Breast epithelium (tissue), 4 donors: ENCODE results near the gene PPP2R2B. TPM values are rescaled to one million over a fixed set of nuclear protein-coding genes. Genes with fewer than 3 reads are reported as not detected.

ENCODE experiments used
- DNase-seq, 2 donors: peaks; one replicate each; pipeline ENCODE4 v3.0.0-alpha.2; 2019; ENCODE audit warnings: low spot score in 2 of 2
- H3K27ac ChIP-seq, 2 donors: fragments of 200-600 bp; sonication (generic) in 1 of 2; one replicate each; pipeline ENCODE4 v1.5.1; 2016 to 2019; ENCODE audit warnings: mild to moderate bottlenecking in 1 of 2
- H3K27me3 ChIP-seq, 2 donors: fragments of 200-600 bp; sonication (generic) in 1 of 2; one replicate each; pipeline versions ENCODE4 v1.5.1 to v1.6.0; 2017 to 2019; ENCODE audit warnings: control low read depth in 1 of 2, mild to moderate bottlenecking in 1 of 2
- H3K36me3 ChIP-seq: fragments of 200-600 bp; one replicate; pipeline ENCODE4 v1.5.1; 2019
- H3K4me1 ChIP-seq, 2 donors: fragments of 200-600 bp; sonication (generic); one replicate each; pipeline ENCODE4 v1.5.1; 2016 to 2019; ENCODE audit warnings: control low read depth in 1 of 2
- H3K4me3 ChIP-seq, 3 donors: fragments of 200-600 bp; sonication (generic); 1 replicate in 2 of 3; 2 replicates in 1 of 3; pipeline ENCODE4 v1.5.1; 2016 to 2019; ENCODE audit warnings: mild to moderate bottlenecking in 3 of 3, moderate library complexity in 2 of 3
- H3K9me3 ChIP-seq, 2 donors: fragments of 200-600 bp; sonication (generic) in 1 of 2; one replicate each; pipeline ENCODE4 v1.5.1; 2016 to 2019; ENCODE audit warnings: control low read depth in 1 of 2
- POLR2A ChIP-seq: fragments of 450-650 bp; IDR thresholded peaks from one replicate; pipeline ENCODE4 v1.6.1; 2016; ENCODE audit warnings: antibody characterized with exemption, mild to moderate bottlenecking, moderate library complexity
- POLR2AphosphoS5 ChIP-seq, 3 donors: sonication (generic); formaldehyde crosslinking; IDR thresholded peaks; one replicate each; pipeline ENCODE4 v1.6.1; 2017; ENCODE audit warnings: antibody characterized with exemption in 3 of 3
- intact Hi-C: fragments of 100-400 bp; cut with DNase I; formaldehyde crosslinking; loops from one replicate; pipeline ENCODE4 v1.15.1; 2023; ENCODE audit warnings: low total_unique reads
- total RNA-seq, 3 donors: library from RNA; depleted of rRNA; stranded (reverse); fragments of >200 nt; gene quantifications; one replicate each; pipeline ENCODE4 v1.1.0, GENCODE V29; 2016
- TF ChIP-seq, protein P1 (sequence below), 3 donors: fragments of 450-650 bp; IDR thresholded peaks; one replicate each; pipeline ENCODE4 v1.5.1; 2016 to 2017; ENCODE audit warnings: antibody characterized with exemption in 3 of 3, mild to moderate bottlenecking in 3 of 3, moderate library complexity in 3 of 3

PPP2R2B gene
- total RNA-seq, 3 donors from 2014 or later = 0.33 to 1.8 (median 1.6) TPM

DNA sequence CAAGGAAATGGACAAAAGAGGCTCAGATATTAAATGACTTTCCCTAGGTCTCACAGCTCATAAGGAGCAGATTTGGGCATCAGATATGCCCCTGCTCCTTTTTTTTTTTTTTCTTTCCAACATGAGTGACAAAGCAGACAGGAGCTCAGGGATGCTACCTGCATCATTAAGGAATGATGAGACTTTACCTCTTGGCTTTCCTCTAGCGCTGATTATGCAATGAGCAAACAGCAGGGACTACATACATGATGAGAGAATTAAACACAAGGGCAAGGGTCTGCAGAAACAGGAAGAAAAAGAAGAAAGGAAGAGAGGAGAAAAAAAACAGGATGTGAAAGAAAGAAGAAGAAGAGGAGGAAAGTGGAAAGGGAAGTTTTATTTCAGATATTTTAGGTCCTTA is 179.9 kb downstream of the PPP2R2B start:
- intact Hi-C loops = no loop called here
- Histone ChIP-seq H3K36me3 (no peaks in the 10 kb centered on the region), H3K27ac (no peak overlapping the region), H3K27me3 (no peaks in the 10 kb centered on the region), H3K4me3 (no peak overlapping the region), H3K9me3 (no peaks in the 10 kb centered on the region), H3K4me1 (no peaks in the 10 kb centered on the region)
- no peak for DNase-seq
- TF ChIP-seq, protein P1, sequence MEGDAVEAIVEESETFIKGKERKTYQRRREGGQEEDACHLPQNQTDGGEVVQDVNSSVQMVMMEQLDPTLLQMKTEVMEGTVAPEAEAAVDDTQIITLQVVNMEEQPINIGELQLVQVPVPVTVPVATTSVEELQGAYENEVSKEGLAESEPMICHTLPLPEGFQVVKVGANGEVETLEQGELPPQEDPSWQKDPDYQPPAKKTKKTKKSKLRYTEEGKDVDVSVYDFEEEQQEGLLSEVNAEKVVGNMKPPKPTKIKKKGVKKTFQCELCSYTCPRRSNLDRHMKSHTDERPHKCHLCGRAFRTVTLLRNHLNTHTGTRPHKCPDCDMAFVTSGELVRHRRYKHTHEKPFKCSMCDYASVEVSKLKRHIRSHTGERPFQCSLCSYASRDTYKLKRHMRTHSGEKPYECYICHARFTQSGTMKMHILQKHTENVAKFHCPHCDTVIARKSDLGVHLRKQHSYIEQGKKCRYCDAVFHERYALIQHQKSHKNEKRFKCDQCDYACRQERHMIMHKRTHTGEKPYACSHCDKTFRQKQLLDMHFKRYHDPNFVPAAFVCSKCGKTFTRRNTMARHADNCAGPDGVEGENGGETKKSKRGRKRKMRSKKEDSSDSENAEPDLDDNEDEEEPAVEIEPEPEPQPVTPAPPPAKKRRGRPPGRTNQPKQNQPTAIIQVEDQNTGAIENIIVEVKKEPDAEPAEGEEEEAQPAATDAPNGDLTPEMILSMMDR (IDR thresholded peaks at IDR 0.05) = no peak

DNA sequence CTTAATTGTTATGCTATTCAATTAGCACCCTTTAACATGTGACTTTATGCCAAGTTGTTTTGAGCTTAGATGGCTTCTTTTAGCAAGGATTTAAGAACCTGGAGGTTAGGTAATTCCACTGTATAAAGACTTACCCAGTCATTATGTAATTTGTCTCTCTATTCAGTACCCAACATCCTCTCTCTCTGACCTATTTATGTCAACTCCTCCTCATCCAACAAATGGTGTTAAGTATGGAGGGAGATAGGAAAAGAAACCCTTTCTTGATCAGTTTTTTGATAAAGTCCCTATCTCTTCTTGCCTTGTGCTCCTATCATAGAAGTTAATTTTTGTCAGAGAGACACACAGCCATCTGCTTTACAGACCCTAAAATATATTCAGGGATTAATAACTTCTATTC is 181.3 kb downstream of the PPP2R2B start:
- no peaks in the 10 kb centered on the region for H3K4me1 ChIP-seq
- H3K9me3 ChIP-seq = no peaks in the 10 kb centered on the region
- no peak overlapping the region for H3K4me3 ChIP-seq
- H3K36me3 ChIP-seq = no peaks in the 10 kb centered on the region
- TF ChIP-seq, protein P1 (IDR thresholded peaks at IDR 0.05) = no peak
- no peak for TF ChIP-seq POLR2A
- no peak for TF ChIP-seq POLR2AphosphoS5 (IDR thresholded peaks at IDR 0.05)
- no peaks in the 10 kb centered on the region for H3K27me3 ChIP-seq
- DNase-seq = no peak
- intact Hi-C loops = no loop called here
- no peak overlapping the region for H3K27ac ChIP-seq

DNA sequence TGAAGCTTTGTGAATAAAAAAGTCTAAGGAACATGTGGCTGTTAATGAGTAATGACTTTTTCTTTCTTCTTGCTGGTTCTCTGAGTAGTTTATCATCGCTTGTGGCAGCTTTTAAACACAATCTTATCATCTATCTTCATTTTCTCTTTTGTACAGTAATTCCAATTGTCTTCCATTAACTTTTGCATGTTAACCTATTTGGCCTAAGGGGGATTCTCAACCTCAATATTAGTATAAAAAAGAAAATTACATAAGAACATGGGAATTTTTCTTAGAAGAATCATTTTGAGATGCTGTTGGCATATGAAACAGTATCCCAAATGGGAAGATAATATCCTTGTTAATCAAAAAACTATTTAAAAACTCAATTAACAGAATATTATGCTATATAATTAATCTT is 182.9 kb downstream of the PPP2R2B start:
- DNase-seq = no peak
- Histone ChIP-seq H3K36me3 (no peaks in the 10 kb centered on the region), H3K4me3 (no peak overlapping the region), H3K27ac (no peak overlapping the region), H3K4me1 (no peaks in the 10 kb centered on the region), H3K9me3 (no peaks in the 10 kb centered on the region), H3K27me3 (no peaks in the 10 kb centered on the region)
- TF ChIP-seq, protein P1 (IDR thresholded peaks at IDR 0.05) = no peak
- no peak for TF ChIP-seq POLR2AphosphoS5 (IDR thresholded peaks at IDR 0.05)
- intact Hi-C loops = no loop called here

DNA sequence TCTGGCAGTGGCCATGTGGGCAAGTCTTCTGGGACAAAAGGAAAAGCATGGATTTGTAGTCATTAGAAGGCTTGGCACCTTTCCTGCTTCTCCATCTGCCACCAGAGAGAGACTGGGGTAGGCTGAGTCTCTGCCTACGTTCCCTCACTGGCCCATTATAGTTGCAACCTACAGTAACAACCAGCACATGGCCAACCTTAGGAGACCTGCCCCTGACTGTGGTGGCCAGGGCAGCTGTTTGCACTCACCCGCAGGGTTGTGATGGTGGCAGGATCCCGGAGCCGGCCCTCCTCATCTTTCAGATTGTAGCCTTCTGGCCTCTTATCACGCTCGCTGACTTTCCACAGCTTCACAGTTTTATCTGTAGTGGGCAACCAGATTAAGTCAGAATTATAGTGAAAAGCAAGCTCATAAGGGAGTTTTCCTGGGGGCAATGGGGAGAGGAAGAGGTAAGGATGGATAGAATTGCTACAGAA is 187.6 kb downstream of the PPP2R2B start:
- intact Hi-C loops = no loop called here
- H3K4me1 ChIP-seq = no peaks in the 10 kb centered on the region
- H3K4me3 ChIP-seq = no peak overlapping the region
- no peaks in the 10 kb centered on the region for H3K9me3 ChIP-seq
- no peaks in the 10 kb centered on the region for H3K36me3 ChIP-seq
- no peak overlapping the region for H3K27ac ChIP-seq
- H3K27me3 ChIP-seq = no peaks in the 10 kb centered on the region
- no peak for DNase-seq
- TF ChIP-seq POLR2A = no peak
- TF ChIP-seq, protein P1 (IDR thresholded peaks at IDR 0.05) = no peak
- TF ChIP-seq POLR2AphosphoS5 (IDR thresholded peaks at IDR 0.05) = no peak

DNA sequence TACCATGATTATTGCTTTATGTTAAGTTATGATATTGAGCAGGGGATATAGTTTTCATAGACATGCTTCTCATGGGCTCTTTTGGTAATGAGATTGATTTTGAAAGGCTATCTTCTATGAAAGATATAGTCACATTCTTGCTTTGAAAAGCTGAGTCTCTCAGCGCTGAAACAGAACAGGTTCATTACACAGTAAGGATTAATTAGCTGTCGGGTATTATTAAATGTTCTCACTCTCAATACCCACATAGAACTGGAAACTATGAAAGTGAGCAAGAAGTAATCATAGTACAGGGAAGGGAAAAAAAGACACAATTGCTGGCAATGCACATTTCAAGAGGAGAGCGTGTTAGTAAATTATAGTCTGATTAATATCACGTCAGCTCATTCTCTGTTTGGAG is 190.9 kb downstream of the PPP2R2B start:
- H3K27me3 ChIP-seq = no peaks in the 10 kb centered on the region
- no peaks in the 10 kb centered on the region for H3K4me1 ChIP-seq
- no peaks in the 10 kb centered on the region for H3K36me3 ChIP-seq
- intact Hi-C loops = no loop called here
- no peak for DNase-seq
- H3K27ac ChIP-seq = no peak overlapping the region
- no peak overlapping the region for H3K4me3 ChIP-seq
- TF ChIP-seq POLR2AphosphoS5 (IDR thresholded peaks at IDR 0.05) (no peak), POLR2A (no peak)
- TF ChIP-seq, protein P1 (IDR thresholded peaks at IDR 0.05) = no peak
- H3K9me3 ChIP-seq = no peaks in the 10 kb centered on the region
